HG02870 (cell line): ENCODE results near the gene BICC1.
"Not testable (repeated sequence)": the region's sequence is repeated elsewhere in the genome, so short reads cannot be mapped to it uniquely, and the experiment has no call there.

Experiments
- ATAC-seq: cut with Tn5 transposase; IDR thresholded peaks from one replicate; pipeline ENCODE4 v1.9.1; 2021; ENCODE audit warnings: mild to moderate bottlenecking, moderate library complexity; ENCODE audit not compliant: unreplicated experiment

Gene BICC1

GRCh38 chr10:58844680-58845079, 332.0 kb downstream of the BICC1 start:
- no peak for ATAC-seq

GRCh38 chr10:58846856-58847255, 334.2 kb downstream of the BICC1 start:
- ATAC-seq, result no peak

GRCh38 chr10:58851606-58852005, 338.9 kb downstream of the BICC1 start:
- no peak for ATAC-seq

- no peak for ATAC-seq
Measured at GRCh38 chr10:58853668-58854067, 341.0 kb downstream of the BICC1 start.

- no peak for ATAC-seq
Measured at GRCh38 chr10:58854811-58855210, 342.1 kb downstream of the BICC1 start.

GRCh38 chr10:58856508-58857240, 344.0 kb downstream of the BICC1 start:
- no peak for ATAC-seq

- ATAC-seq, result no peak
Measured at GRCh38 chr10:58857251-58857805, 344.7 kb downstream of the BICC1 start.

GRCh38 chr10:58858123-58858522, 345.5 kb downstream of the BICC1 start:
- not testable (repeated sequence) for ATAC-seq

GRCh38 chr10:58859526-58859925, 346.9 kb downstream of the BICC1 start:
- ATAC-seq, result no peak

GRCh38 chr10:58867683-58868082, 355.0 kb downstream of the BICC1 start:
- ATAC-seq, result peak; percentile 74

- no peak for ATAC-seq
Measured at GRCh38 chr10:58868736-58869435, 356.2 kb downstream of the BICC1 start.

- no peak for ATAC-seq
Measured at GRCh38 chr10:58870070-58870469, 357.4 kb downstream of the BICC1 start.

GRCh38 chr10:58873161-58873560, 360.5 kb downstream of the BICC1 start:
- no peak for ATAC-seq
